WTC11 (cell line): ENCODE measurements around the gene EPHA6.

ENCODE experiments used
- IRF2 ChIP-seq: sonication (generic); formaldehyde crosslinking; IDR thresholded peaks from 2 replicates; pipeline ENCODE4 v1.8.0; 2022; ENCODE audit warnings: low read depth, missing genetic modification reagents, borderline replicate concordance
- SP1 ChIP-seq: sonication (generic); formaldehyde crosslinking; conservative IDR thresholded peaks from 2 replicates; pipeline ENCODE4 v1.8.1; 2022; ENCODE audit warnings: missing genetic modification reagents
- ZNF423 ChIP-seq: fragments of 250-450 bp; sonication (Bioruptor Pico); IDR thresholded peaks from 2 replicates; pipeline ENCODE4 v2.1.2; 2022; ENCODE audit warnings: mild to moderate bottlenecking, moderate library complexity
- TF ChIP-seq, protein P1 (sequence below): fragments of 200-600 bp; IDR thresholded peaks from 2 replicates; pipeline ENCODE4 v1.8.0; 2022; ENCODE audit warnings: antibody characterized with exemption
- TF ChIP-seq, protein P2 (sequence below): sonication (generic); formaldehyde crosslinking; IDR thresholded peaks from 2 replicates; pipeline ENCODE4 v1.8.1; 2023; ENCODE audit warnings: mild to moderate bottlenecking, missing genetic modification reagents
- TF ChIP-seq, protein P3 (sequence below): sonication (generic); formaldehyde crosslinking; IDR thresholded peaks from 2 replicates; pipeline ENCODE4 v1.8.0; 2022; ENCODE audit warnings: mild to moderate bottlenecking, missing genetic modification reagents

DNA sequence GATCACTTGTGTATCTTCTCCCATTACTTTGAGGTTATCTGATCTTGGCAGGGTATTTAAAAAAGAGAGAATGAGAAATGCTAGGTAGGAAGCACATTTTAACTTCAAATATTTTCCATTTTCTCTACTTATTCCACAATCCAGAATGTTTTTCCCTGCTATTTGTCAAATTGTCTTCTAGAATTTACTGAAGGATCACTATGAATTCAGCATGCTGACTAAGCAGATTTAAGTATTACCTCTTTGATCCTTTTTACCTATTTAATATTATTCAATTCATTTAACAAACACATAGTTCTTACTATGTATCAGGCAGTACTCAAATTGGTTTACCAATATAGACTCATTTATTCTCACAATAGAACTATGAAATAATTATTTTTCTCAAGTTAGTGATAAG, 486.7 kb downstream of the EPHA6 start:
- TF ChIP-seq, protein P1, sequence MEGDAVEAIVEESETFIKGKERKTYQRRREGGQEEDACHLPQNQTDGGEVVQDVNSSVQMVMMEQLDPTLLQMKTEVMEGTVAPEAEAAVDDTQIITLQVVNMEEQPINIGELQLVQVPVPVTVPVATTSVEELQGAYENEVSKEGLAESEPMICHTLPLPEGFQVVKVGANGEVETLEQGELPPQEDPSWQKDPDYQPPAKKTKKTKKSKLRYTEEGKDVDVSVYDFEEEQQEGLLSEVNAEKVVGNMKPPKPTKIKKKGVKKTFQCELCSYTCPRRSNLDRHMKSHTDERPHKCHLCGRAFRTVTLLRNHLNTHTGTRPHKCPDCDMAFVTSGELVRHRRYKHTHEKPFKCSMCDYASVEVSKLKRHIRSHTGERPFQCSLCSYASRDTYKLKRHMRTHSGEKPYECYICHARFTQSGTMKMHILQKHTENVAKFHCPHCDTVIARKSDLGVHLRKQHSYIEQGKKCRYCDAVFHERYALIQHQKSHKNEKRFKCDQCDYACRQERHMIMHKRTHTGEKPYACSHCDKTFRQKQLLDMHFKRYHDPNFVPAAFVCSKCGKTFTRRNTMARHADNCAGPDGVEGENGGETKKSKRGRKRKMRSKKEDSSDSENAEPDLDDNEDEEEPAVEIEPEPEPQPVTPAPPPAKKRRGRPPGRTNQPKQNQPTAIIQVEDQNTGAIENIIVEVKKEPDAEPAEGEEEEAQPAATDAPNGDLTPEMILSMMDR = no peak
- TF ChIP-seq SP1 (no peak), IRF2 (CRISPR knock-in tag) (no peak), ZNF423 (CRISPR knock-in tag) (no peak)
- TF ChIP-seq, protein P2, sequence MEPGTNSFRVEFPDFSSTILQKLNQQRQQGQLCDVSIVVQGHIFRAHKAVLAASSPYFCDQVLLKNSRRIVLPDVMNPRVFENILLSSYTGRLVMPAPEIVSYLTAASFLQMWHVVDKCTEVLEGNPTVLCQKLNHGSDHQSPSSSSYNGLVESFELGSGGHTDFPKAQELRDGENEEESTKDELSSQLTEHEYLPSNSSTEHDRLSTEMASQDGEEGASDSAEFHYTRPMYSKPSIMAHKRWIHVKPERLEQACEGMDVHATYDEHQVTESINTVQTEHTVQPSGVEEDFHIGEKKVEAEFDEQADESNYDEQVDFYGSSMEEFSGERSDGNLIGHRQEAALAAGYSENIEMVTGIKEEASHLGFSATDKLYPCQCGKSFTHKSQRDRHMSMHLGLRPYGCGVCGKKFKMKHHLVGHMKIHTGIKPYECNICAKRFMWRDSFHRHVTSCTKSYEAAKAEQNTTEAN (CRISPR knock-in tag) = no peak
- TF ChIP-seq, protein P3, sequence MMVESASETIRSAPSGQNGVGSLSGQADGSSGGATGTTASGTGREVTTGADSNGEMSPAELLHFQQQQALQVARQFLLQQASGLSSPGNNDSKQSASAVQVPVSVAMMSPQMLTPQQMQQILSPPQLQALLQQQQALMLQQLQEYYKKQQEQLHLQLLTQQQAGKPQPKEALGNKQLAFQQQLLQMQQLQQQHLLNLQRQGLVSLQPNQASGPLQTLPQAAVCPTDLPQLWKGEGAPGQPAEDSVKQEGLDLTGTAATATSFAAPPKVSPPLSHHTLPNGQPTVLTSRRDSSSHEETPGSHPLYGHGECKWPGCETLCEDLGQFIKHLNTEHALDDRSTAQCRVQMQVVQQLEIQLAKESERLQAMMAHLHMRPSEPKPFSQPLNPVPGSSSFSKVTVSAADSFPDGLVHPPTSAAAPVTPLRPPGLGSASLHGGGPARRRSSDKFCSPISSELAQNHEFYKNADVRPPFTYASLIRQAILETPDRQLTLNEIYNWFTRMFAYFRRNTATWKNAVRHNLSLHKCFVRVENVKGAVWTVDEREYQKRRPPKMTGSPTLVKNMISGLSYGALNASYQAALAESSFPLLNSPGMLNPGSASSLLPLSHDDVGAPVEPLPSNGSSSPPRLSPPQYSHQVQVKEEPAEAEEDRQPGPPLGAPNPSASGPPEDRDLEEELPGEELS (CRISPR knock-in tag) = no peak
